SK-N-SH (cell line): ENCODE measurements around the gene CRIP2. TPM values are rescaled to one million over a fixed set of nuclear protein-coding genes. Genes with fewer than 3 reads are reported as not detected.

ENCODE experiments used
- CTCF ChIA-PET: fragments of 300-600, 350-600 bp; formaldehyde crosslinking; extraction: SDS; loops from one replicate; lab custom pipeline; 2021; lab: Yijun Ruan, JAX
- POLR2A ChIA-PET: fragments of 350-600 bp; sonication (Branson Sonifier 250); formaldehyde crosslinking; extraction: SDS; loops from one replicate; lab custom pipeline; 2020; ENCODE audit warnings: antibody characterized with exemption, inconsistent platforms; lab: Yijun Ruan, JAX
- DNase-seq: peaks from one replicate; pipeline ENCODE4 v3.0.0; 2012
- H2AFZ ChIP-seq: fragments of 200-600 bp; sonication (generic); 2 replicates; pipeline ENCODE4 v1.8.1; 2016; ENCODE audit warnings: antibody characterized with exemption, mild to moderate bottlenecking, low read depth
- H3F3A ChIP-seq: fragments of 200-600 bp; sonication (generic); replicated peaks from 2 replicates; pipeline ENCODE3; 2016; ENCODE audit warnings: antibody characterized with exemption, mild to moderate bottlenecking; ENCODE audit not compliant: insufficient read depth
- H3K27ac ChIP-seq, 2 experiments: fragments of 200-500 bp in 1 of 2; fragments of 200-600 bp in 1 of 2; sonication (Bioruptor generic) in 1 of 2; sonication (generic), shearing (Covaris generic) in 1 of 2; 2 replicates each; pipeline versions ENCODE4 v1.5.1 to v1.6.1; 2014 to 2016; ENCODE audit warnings: low read depth in 2 of 2, inconsistent platforms in 1 of 2, low read length in 1 of 2, mild to moderate bottlenecking in 1 of 2, mixed read lengths in 1 of 2
- H3K27me3 ChIP-seq: fragments of 200-600 bp; sonication (generic), shearing (Covaris generic); 2 replicates; pipeline ENCODE4 v1.6.1; 2016; ENCODE audit warnings: mixed run types; ENCODE audit not compliant: insufficient read depth
- H3K36me3 ChIP-seq, 2 experiments: fragments of 200-500 bp in 1 of 2; fragments of 200-600 bp in 1 of 2; sonication (Bioruptor generic) in 1 of 2; sonication (generic) in 1 of 2; replicated peaks in 1 of 2; 2 replicates each; pipeline versions ENCODE3 to v1.5.1; 2014 to 2016; ENCODE audit warnings: low read length in 1 of 2, mild to moderate bottlenecking in 1 of 2; ENCODE audit not compliant: insufficient read depth in 2 of 2, control insufficient read depth in 1 of 2
- H3K4me1 ChIP-seq, 2 experiments: fragments of 200-500 bp in 1 of 2; fragments of 200-600 bp in 1 of 2; sonication (Bioruptor generic) in 1 of 2; sonication (generic), shearing (Covaris generic) in 1 of 2; 2 replicates each; pipeline versions ENCODE4 v1.5.1 to v1.6.1; 2014 to 2016; ENCODE audit warnings: low read depth in 1 of 2, low read length in 1 of 2, mixed run types in 1 of 2; ENCODE audit not compliant: insufficient read depth in 2 of 2, control insufficient read depth in 1 of 2
- H3K4me2 ChIP-seq: fragments of 200-600 bp; sonication (generic), shearing (Covaris generic); 2 replicates; pipeline ENCODE4 v1.6.1; 2017; ENCODE audit warnings: mixed run types
- H3K4me3 ChIP-seq, 2 experiments: fragments of 200-500 bp in 1 of 2; fragments of 200-600 bp in 1 of 2; sonication (Bioruptor generic) in 1 of 2; sonication (generic), shearing (Covaris generic) in 1 of 2; 2 replicates each; pipeline versions ENCODE4 v1.5.1 to v1.8.1; 2014 to 2016; ENCODE audit warnings: low read depth in 2 of 2, inconsistent platforms in 1 of 2, low read length in 1 of 2, mild to moderate bottlenecking in 1 of 2, mixed read lengths in 1 of 2, moderate library complexity in 1 of 2
- H3K79me2 ChIP-seq: fragments of 200-600 bp; sonication (generic); 2 replicates; pipeline ENCODE4 v1.8.1; 2017; ENCODE audit warnings: mild to moderate bottlenecking; ENCODE audit not compliant: insufficient read depth
- H3K9ac ChIP-seq: fragments of 200-600 bp; sonication (generic); 2 replicates; pipeline ENCODE4 v1.6.1; 2017; ENCODE audit warnings: mixed run types
- H3K9me2 ChIP-seq: fragments of 200-600 bp; sonication (generic); 2 replicates; pipeline ENCODE4 v1.6.1; 2017; ENCODE audit warnings: mixed run types
- H3K9me3 ChIP-seq: fragments of 200-600 bp; sonication (generic); 2 replicates; pipeline ENCODE4 v1.6.1; 2017; ENCODE audit warnings: mixed run types, mild to moderate bottlenecking, moderate library complexity
- H4K20me1 ChIP-seq: fragments of 200-600 bp; sonication (generic); 2 replicates; pipeline ENCODE4 v1.6.1; 2017; ENCODE audit warnings: mild to moderate bottlenecking, mixed run types; ENCODE audit not compliant: insufficient read depth
- CHD2 ChIP-seq: fragments of 150-350 bp; IDR thresholded peaks from 2 replicates; pipeline ENCODE4 v1.6.1; 2018; ENCODE audit warnings: low read length; ENCODE audit not compliant: partially characterized antibody
- ELF1 ChIP-seq: IDR thresholded peaks from 2 replicates; pipeline ENCODE4 v1.4.0; 2012
- EP300 ChIP-seq, 2 experiments: IDR thresholded peaks; 2 replicates each; pipeline versions ENCODE4 v1.4.0 to v1.6.1; 2012; ENCODE audit warnings: borderline replicate concordance in 1 of 2, low read depth in 1 of 2, low read length in 1 of 2
- EZH2phosphoT487 ChIP-seq: fragments of 200-600 bp; sonication (generic); IDR thresholded peaks from 2 replicates; pipeline ENCODE4 v1.6.1; 2017; ENCODE audit warnings: low read depth, mixed run types, mild to moderate bottlenecking, antibody characterized with exemption, moderate library complexity, borderline replicate concordance
- GABPA ChIP-seq: IDR thresholded peaks from 2 replicates; pipeline ENCODE4 v1.4.0; 2012; ENCODE audit warnings: low read depth, mild to moderate bottlenecking
- JUND ChIP-seq: IDR thresholded peaks from 2 replicates; pipeline ENCODE4 v1.4.0; 2012
- MAX ChIP-seq: IDR thresholded peaks from 2 replicates; pipeline ENCODE4 v1.4.0; 2012; ENCODE audit warnings: low read depth
- MEF2A ChIP-seq: IDR thresholded peaks from 2 replicates; pipeline ENCODE4 v1.4.0; 2012; ENCODE audit warnings: low read depth, borderline replicate concordance
- MXI1 ChIP-seq: IDR thresholded peaks from 2 replicates; pipeline ENCODE4 v1.6.1; 2012; ENCODE audit warnings: mild to moderate bottlenecking, low read depth, low read length, improper control_type of control experiment
- NFIC ChIP-seq: IDR thresholded peaks from 2 replicates; pipeline ENCODE4 v1.4.0; 2012; ENCODE audit warnings: borderline replicate concordance
- PBX3 ChIP-seq: IDR thresholded peaks from 2 replicates; pipeline ENCODE4; 2012
- REST ChIP-seq: IDR thresholded peaks from 2 replicates; pipeline ENCODE4 v1.6.1; 2012; ENCODE audit warnings: mild to moderate bottlenecking, low read depth, low read length, moderate library complexity
- RFX5 ChIP-seq: IDR thresholded peaks from 2 replicates; pipeline ENCODE4 v1.6.1; 2012; ENCODE audit warnings: mild to moderate bottlenecking, improper control_type of control experiment, low read length
- SIN3A ChIP-seq: IDR thresholded peaks from 2 replicates; pipeline ENCODE4 v1.6.1; 2012; ENCODE audit warnings: low read depth, mild to moderate bottlenecking, low read length, moderate library complexity, borderline replicate concordance
- SMC3 ChIP-seq: IDR thresholded peaks from 2 replicates; pipeline ENCODE4 v1.6.1; 2012; ENCODE audit warnings: low read depth, low read length, improper control_type of control experiment
- TCF12 ChIP-seq: IDR thresholded peaks from 2 replicates; pipeline ENCODE4 v1.4.0; 2012
- TEAD4 ChIP-seq: IDR thresholded peaks from 2 replicates; pipeline ENCODE4 v1.4.0; 2012; ENCODE audit warnings: mild to moderate bottlenecking, borderline replicate concordance; ENCODE audit not compliant: insufficient read depth
- USF1 ChIP-seq: IDR thresholded peaks from 2 replicates; pipeline ENCODE4 v1.4.0; 2012; ENCODE audit warnings: low read depth, borderline replicate concordance
- USF2 ChIP-seq: fragments of 150-350 bp; IDR thresholded peaks from 2 replicates; pipeline ENCODE4 v1.6.1; 2017; ENCODE audit warnings: antibody characterized with exemption, low read length, low read depth, borderline replicate concordance
- YY1 ChIP-seq: IDR thresholded peaks from 2 replicates; pipeline ENCODE4 v1.4.0; 2012; ENCODE audit warnings: low read depth, mild to moderate bottlenecking
- WGBS: methylation state at CpG from one replicate; pipeline ENCODE4 v1.1.6; 2017; ENCODE audit warnings: low lambda C conversion rate; 5-methylcytosine and 5-hydroxymethylcytosine counted together
- polyA plus RNA-seq, 3 experiments: library from polyadenylated mRNA; depleted of rRNA; stranded (reverse); fragments of >200 nt; gene quantifications; 2 replicates each; pipeline ENCODE4 v1.2.3, GENCODE V29; 2012

The CRIP2 gene
- polyA plus RNA-seq, 1 of the 3 experiments (the other 2 are of a cell fraction) = 335 TPM

GRCh38 chr14:105480199-105480746 lies 5.7 kb downstream of the CRIP2 start (continued):
- TF ChIP-seq USF2 (no peak), MEF2A (no peak), MAX (no peak), SIN3A (no peak)

- WGBS = 0% methylated on average over 8 of the region's 35 CpGs
- H3K9ac ChIP-seq = peak overlapping the region; percentile 92
- H3F3A ChIP-seq = peaks cover 27% of the 10 kb centered on the region
- peak overlapping the region; percentile 82 for H3K4me2 ChIP-seq
- no peak overlapping the region for H2AFZ ChIP-seq
- ChIA-PET CTCF (interaction anchor here (0.6 to 7.2 kb wide), 43 partner anchors 9 to 362 kb away, joined by 3 to 137 read pairs (median 5); partner anchors contain the start of genes MTA1, TEDC1 and TMEM121), POLR2A (interaction anchor here (0.9 to 2.3 kb wide), 11 partner anchors 9 to 180 kb away, joined by 3 to 16 read pairs (median 4); partner anchors contain the start of gene BRF1)
- H3K79me2 ChIP-seq = peaks cover 18% of the 10 kb centered on the region
- H3K27me3 ChIP-seq = no peaks in the 10 kb centered on the region
- no peaks in the 10 kb centered on the region for H3K9me2 ChIP-seq
- H3K36me3 ChIP-seq = peaks cover 0 to 2% of the 10 kb centered on the region in 2 experiments
- DNase-seq = peak; percentile 92
- H3K4me1 ChIP-seq = peaks cover 44 to 80% of the 10 kb centered on the region in 2 experiments; a peak in 3 of 4 replicates
- H3K4me3 ChIP-seq = peak overlapping the region; percentile 39 to 56
- no peaks in the 10 kb centered on the region for H3K9me3 ChIP-seq
- peak overlapping the region; percentile 98 to 100 for H3K27ac ChIP-seq
- H4K20me1 ChIP-seq = peaks cover 6% of the 10 kb centered on the region; the same call in 1 of the 2 replicates
- TF ChIP-seq USF1 = no peak
- TF ChIP-seq TCF12 = peak; percentile 43; the same call in 1 of the 2 replicates
- TF ChIP-seq CHD2 = peak; percentile 95
- no peak for TF ChIP-seq MEF2A
- no peak for TF ChIP-seq JUND
- no peak for TF ChIP-seq GABPA
- peak; percentile 75 for TF ChIP-seq SMC3
- TF ChIP-seq MAX = peak; percentile 81
- no peak for TF ChIP-seq RFX5
- TF ChIP-seq NFIC = peak; percentile 85
- peak; percentile 76 for TF ChIP-seq MXI1
- TF ChIP-seq ELF1 = no peak; the same call in 1 of the 2 replicates
- no peak for TF ChIP-seq REST
- TF ChIP-seq YY1 = 0 out of 2 replicates have a peak, but pooled peaks have one; percentile 53
- peak; percentile 17; the same call in 1 of the 2 replicates for TF ChIP-seq PBX3
- TF ChIP-seq TEAD4 = no peak
- no peak for TF ChIP-seq USF2
- peak in 1 of 2 experiments; percentile 16; a peak in 1 of 4 replicates for TF ChIP-seq EP300 (IDR thresholded peaks at IDR 0.05; ENCODE audit: borderline replicate concordance in 1 of 2, low read depth in 1 of 2, low read length in 1 of 2)
- no peak for TF ChIP-seq EZH2phosphoT487
Measured at GRCh38 chr14:105480807-105481801, 6.5 kb downstream of the CRIP2 start.
